HG02981 (cell line): ENCODE measurements around the gene NOPCHAP1.

ENCODE experiments used
- ATAC-seq: cut with Tn5 transposase; IDR thresholded peaks from one replicate; pipeline ENCODE4 v1.9.1; 2021; ENCODE audit warnings: mild to moderate bottlenecking, moderate library complexity; ENCODE audit not compliant: unreplicated experiment

NOPCHAP1 gene

GRCh38 chr12:105018012-105018411 lies 31.9 kb downstream of the NOPCHAP1 start:
- ATAC-seq, result no peak

- ATAC-seq, result no peak
These were observed 32.7 kb downstream of the NOPCHAP1 start for GRCh38 chr12:105018776-105019175.

GRCh38 chr12:105020241-105020962 lies 34.3 kb downstream of the NOPCHAP1 start:
- no peak for ATAC-seq

- ATAC-seq, result no peak
These were observed 38.8 kb downstream of the NOPCHAP1 start for GRCh38 chr12:105024928-105025327.

- ATAC-seq, result no peak
These were observed 39.8 kb downstream of the NOPCHAP1 start for GRCh38 chr12:105025890-105026289.

GRCh38 chr12:105026411-105026810 lies 40.3 kb downstream of the NOPCHAP1 start:
- ATAC-seq, result no peak

GRCh38 chr12:105030820-105031807 lies 45.0 kb downstream of the NOPCHAP1 start:
- peak; percentile 87 for ATAC-seq

- ATAC-seq, result no peak
These were observed 46.7 kb downstream of the NOPCHAP1 start for GRCh38 chr12:105032703-105033357.

GRCh38 chr12:105033851-105034250 lies 47.7 kb downstream of the NOPCHAP1 start:
- no peak for ATAC-seq
